ENCODE results near the gene CDR2. TPM values are rescaled to one million over a fixed set of nuclear protein-coding genes. Genes with fewer than 3 reads are reported as not detected.
A peak's percentile ranks its signal among the peaks of the same experiment; 100 is the strongest.

The CDR2 gene
- total and polyA plus RNA-seq, 2 of the 13 experiments (the other 11 are each of a cell fraction or from before 2014, with no cell fraction given) = 59.0 to 78.9 TPM

- peak; percentile 99 for TF ChIP-seq ZNF362 (CRISPR knock-in tag; IDR thresholded peaks at IDR 0.05; ENCODE audit: borderline replicate concordance)
- peak; percentile 93 for TF ChIP-seq ZNF678 (CRISPR knock-in tag; IDR thresholded peaks at IDR 0.05)
- TF ChIP-seq ZNF550 (CRISPR knock-in tag; IDR thresholded peaks at IDR 0.05; ENCODE audit: borderline replicate concordance) = no peak; the same call in 1 of the 2 replicates
- TF ChIP-seq ZNF598 (CRISPR knock-in tag; IDR thresholded peaks at IDR 0.05; ENCODE audit: borderline replicate concordance) = peak; percentile 96
- peak; percentile 95 for TF ChIP-seq ZNF790 (CRISPR knock-in tag; IDR thresholded peaks at IDR 0.05; ENCODE audit: borderline replicate concordance)
- peak; percentile 89; the same call in 1 of the 2 replicates for TF ChIP-seq ZNF432 (CRISPR knock-in tag; IDR thresholded peaks at IDR 0.05; ENCODE audit: borderline replicate concordance)
- TF ChIP-seq ZNF33B (CRISPR knock-in tag; IDR thresholded peaks at IDR 0.05) = peak; percentile 100
- TF ChIP-seq ZNF720 (CRISPR knock-in tag; IDR thresholded peaks at IDR 0.05) = peak; percentile 93; the same call in 1 of the 2 replicates
- TF ChIP-seq DMTF1 (CRISPR knock-in tag; IDR thresholded peaks at IDR 0.05) = peak; percentile 92
- 0 out of 2 replicates have a peak, but pooled peaks have one; percentile 7 for TF ChIP-seq FOXM1 (CRISPR knock-in tag; IDR thresholded peaks at IDR 0.05)
- TF ChIP-seq SMARCC2 (IDR thresholded peaks at IDR 0.05) = 0 out of 2 replicates have a peak, but pooled peaks have one; percentile 61
- no peak; the same call in none of the 2 replicates for TF ChIP-seq FOXO4 (CRISPR knock-in tag; conservative IDR thresholded peaks at IDR 0.05)
- TF ChIP-seq ZFP36L2 (CRISPR knock-in tag; IDR thresholded peaks at IDR 0.05) = no peak; the same call in 1 of the 2 replicates
- peak; percentile 99 for TF ChIP-seq ZNF709 (CRISPR knock-in tag; IDR thresholded peaks at IDR 0.05)
- peak; percentile 98; the same call in 1 of the 2 replicates for TF ChIP-seq MTA1 (CRISPR knock-in tag; IDR thresholded peaks at IDR 0.05; ENCODE audit: borderline replicate concordance)
- TF ChIP-seq ZBTB42 (CRISPR knock-in tag; IDR thresholded peaks at IDR 0.05) = peak; percentile 97
- peak; percentile 77; the same call in 1 of the 2 replicates for TF ChIP-seq ZNF652 (CRISPR knock-in tag; IDR thresholded peaks at IDR 0.05; ENCODE audit: borderline replicate concordance, low read depth)
- peak; percentile 81; the same call in 1 of the 2 replicates for TF ChIP-seq E2F5 (CRISPR knock-in tag; conservative IDR thresholded peaks at IDR 0.05)
- peak; percentile 88 for TF ChIP-seq NAIF1 (CRISPR knock-in tag; IDR thresholded peaks at IDR 0.05; ENCODE audit: borderline replicate concordance)
- no peak for TF ChIP-seq ZNF282 (IDR thresholded peaks at IDR 0.05; ENCODE audit: partially characterized antibody)
- peak; percentile 99 for TF ChIP-seq SALL1 (CRISPR knock-in tag; IDR thresholded peaks at IDR 0.05)
- TF ChIP-seq ZNF577 (CRISPR knock-in tag; IDR thresholded peaks at IDR 0.05; ENCODE audit: borderline replicate concordance, low read depth) = peak; percentile 92
- TF ChIP-seq MED13 (CRISPR knock-in tag; IDR thresholded peaks at IDR 0.05) = peak; percentile 81; the same call in 1 of the 2 replicates
- no peak for TF ChIP-seq ATF1 (CRISPR knock-in tag; IDR thresholded peaks at IDR 0.05)
- peak; percentile 86 for TF ChIP-seq MED8 (CRISPR knock-in tag; IDR thresholded peaks at IDR 0.05; ENCODE audit: insufficient replicate concordance)
Measured at GRCh38 chr16:22297114-22297870, 77.1 kb downstream of the CDR2 start, which contains the start of gene POLR3E (continued).

Measured in HepG2 (cell line).